ENCODE measurements around the gene DAAM1. TPM values are rescaled to one million over a fixed set of nuclear protein-coding genes. Genes with fewer than 3 reads are reported as not detected.

Gene DAAM1
- total and polyA plus RNA-seq, 7 donors = 5.7 to 37.1 (median 8.9) TPM

GRCh38 chr14:59334253-59334652 lies 145.8 kb downstream of the DAAM1 start:
- H3K27ac ChIP-seq = peak overlapping the region; percentile 18
- no peaks in the 10 kb centered on the region for H3K9me3 ChIP-seq
- H3K36me3 ChIP-seq (ENCODE audit: insufficient read depth in 1 of 2, low read depth in 1 of 2) = peaks cover 2 to 31% of the 10 kb centered on the region in 2 donors
- no peaks in the 10 kb centered on the region for H3K27me3 ChIP-seq (ENCODE audit: insufficient read depth in 3 of 3, low read length in 2 of 3)
- DNase-seq (no peak), ATAC-seq (no peak)
- TF ChIP-seq CTCF (IDR thresholded peaks at IDR 0.05) = no peak
- intact Hi-C loops (cut with DNase I) = no loop called here
- peaks cover 42% of the 10 kb centered on the region for H3K4me1 ChIP-seq
- 41 to 49% (median 45%) methylated on average over 3 of the region's 3 CpGs for WGBS, 3 donors
- no peak overlapping the region for H3K4me3 ChIP-seq

- TF ChIP-seq CTCF (IDR thresholded peaks at IDR 0.05) = no peak
- intact Hi-C loops (cut with DNase I) = no loop called here
- Histone ChIP-seq H3K27ac (peak overlapping the region; percentile 41), H3K4me3 (no peak overlapping the region), H3K4me1 (peaks cover 42% of the 10 kb centered on the region), H3K36me3 (ENCODE audit: insufficient read depth in 1 of 2, low read depth in 1 of 2) (peaks cover 2 to 19% of the 10 kb centered on the region in 2 donors), H3K9me3 (no peaks in the 10 kb centered on the region), H3K27me3 (ENCODE audit: insufficient read depth in 3 of 3, low read length in 2 of 3) (no peaks in the 10 kb centered on the region)
- no peak for DNase-seq
- no peak for ATAC-seq
Observed at GRCh38 chr14:59336098-59336497, 147.6 kb downstream of the DAAM1 start.

GRCh38 chr14:59336706-59337105 lies 148.2 kb downstream of the DAAM1 start:
- peak in 1 of 4 donors; percentile 18 for ATAC-seq
- Histone ChIP-seq H3K27ac (peak overlapping the region; percentile 41), H3K36me3 (ENCODE audit: insufficient read depth in 1 of 2, low read depth in 1 of 2) (peaks cover 2 to 14% of the 10 kb centered on the region in 2 donors), H3K4me3 (no peak overlapping the region), H3K9me3 (no peaks in the 10 kb centered on the region), H3K27me3 (ENCODE audit: insufficient read depth in 3 of 3, low read length in 2 of 3) (no peaks in the 10 kb centered on the region), H3K4me1 (peaks cover 42% of the 10 kb centered on the region)
- intact Hi-C loops (cut with DNase I) = no loop called here
- no peak for TF ChIP-seq CTCF (IDR thresholded peaks at IDR 0.05)
- DNase-seq = no peak
- WGBS, 3 donors = 77 to 85% (median 78%) methylated on average over 3 of the region's 3 CpGs

- DNase-seq (peak; percentile 75 to 79), ATAC-seq (peak; percentile 47 to 76 (median 63))
- TF ChIP-seq CTCF (IDR thresholded peaks at IDR 0.05) = no peak
- H3K27me3 ChIP-seq (ENCODE audit: insufficient read depth in 3 of 3, low read length in 2 of 3) = no peaks in the 10 kb centered on the region
- H3K4me3 ChIP-seq = no peak overlapping the region
- WGBS, 3 donors = 15 to 32% (median 27%) methylated on average over 4 of the region's 4 CpGs
- H3K36me3 ChIP-seq (ENCODE audit: insufficient read depth in 1 of 2, low read depth in 1 of 2) = peaks cover 0 to 9% of the 10 kb centered on the region in 2 donors
- H3K4me1 ChIP-seq = peaks cover 42% of the 10 kb centered on the region
- intact Hi-C loops (cut with DNase I) = no loop called here
- H3K9me3 ChIP-seq = no peaks in the 10 kb centered on the region
- H3K27ac ChIP-seq = peak overlapping the region; percentile 41
Observed at GRCh38 chr14:59337141-59337611, 148.7 kb downstream of the DAAM1 start.

GRCh38 chr14:59338761-59339160 lies 150.3 kb downstream of the DAAM1 start:
- intact Hi-C loops (cut with DNase I) = no loop called here
- no peak for TF ChIP-seq CTCF (IDR thresholded peaks at IDR 0.05)
- no peak for ATAC-seq
- Histone ChIP-seq H3K27ac (no peak overlapping the region), H3K4me1 (peaks cover 38% of the 10 kb centered on the region), H3K27me3 (ENCODE audit: insufficient read depth in 3 of 3, low read length in 2 of 3) (no peaks in the 10 kb centered on the region), H3K4me3 (no peak overlapping the region), H3K36me3 (ENCODE audit: insufficient read depth in 1 of 2, low read depth in 1 of 2) (peaks cover 0 to 6% of the 10 kb centered on the region in 2 donors), H3K9me3 (no peaks in the 10 kb centered on the region)
- WGBS, 3 donors = 94 to 95% (median 95%) methylated on average over 3 of the region's 3 CpGs
- no peak for DNase-seq
